Endothelial cell of umbilical vein (primary cell): ENCODE results near the gene HYAL1. TPM values are rescaled to one million over a fixed set of nuclear protein-coding genes. Genes with fewer than 3 reads are reported as not detected.

Experiments used
- BruUV-seq: library from RNA; stranded (reverse); fragments of 400-500 nt; replicated peaks from 2 replicates; lab custom pipeline; 2021; lab: Mats Ljungman, UMichigan
- CTCF ChIA-PET: fragments of 300-600, 350-600 bp; sonication (Branson Sonifier 250); formaldehyde crosslinking; loops from one replicate; lab custom pipeline; 2021; ENCODE audit warnings: antibody characterized with exemption, inconsistent platforms; lab: Charles Lee
- POLR2A ChIA-PET: fragments of 300-600, 350-600 bp; sonication (Branson Sonifier 250); formaldehyde crosslinking; loops from one replicate; lab custom pipeline; 2021; ENCODE audit warnings: antibody characterized with exemption, inconsistent platforms; lab: Charles Lee
- DNase-seq: peaks from one replicate; pipeline ENCODE4 v3.0.0-alpha.2; 2011; ENCODE audit warnings: low read depth, low spot score
- FAIRE-seq: peaks from 2 replicates; lab custom pipeline; 2011; peaks lifted over from hg19 to GRCh38; lab: Jason Lieb, UNC
- H2AFZ ChIP-seq: 2 replicates; pipeline ENCODE4 v1.6.0; 2012; ENCODE audit warnings: low read depth, low read length, control low read depth, inconsistent platforms
- H3K27ac ChIP-seq: 2 replicates; pipeline ENCODE4 v1.5.1; 2011; ENCODE audit warnings: low read depth, mild to moderate bottlenecking, control low read depth, low read length, moderate library complexity; ENCODE audit not compliant: insufficient read depth
- H3K27me3 ChIP-seq, 2 experiments: 2 replicates each; pipeline versions ENCODE4 v1.6.0 to v1.6.1; 2011; ENCODE audit warnings: low read length in 2 of 2, mixed read lengths in 1 of 2; ENCODE audit not compliant: control insufficient read depth in 2 of 2, insufficient read depth in 2 of 2
- H3K36me3 ChIP-seq, 2 experiments: 2 replicates in 1 of 2; 3 replicates in 1 of 2; pipeline ENCODE4 v1.5.1; 2011; ENCODE audit warnings: low read length in 2 of 2, mild to moderate bottlenecking in 1 of 2, moderate library complexity in 1 of 2; ENCODE audit not compliant: control insufficient read depth in 2 of 2, insufficient read depth in 2 of 2; ENCODE audit errors: extremely low read depth in 1 of 2
- H3K4me1 ChIP-seq: 3 replicates; pipeline ENCODE4 v1.5.1; 2011; ENCODE audit warnings: mild to moderate bottlenecking, low read length; ENCODE audit not compliant: control insufficient read depth, insufficient read depth; ENCODE audit errors: extremely low read depth
- H3K4me2 ChIP-seq: 2 replicates; pipeline ENCODE4 v1.6.1; 2011; ENCODE audit warnings: low read length, control low read depth, mixed read lengths; ENCODE audit not compliant: insufficient read depth
- H3K4me3 ChIP-seq, 3 experiments: fragments of 200-600 bp in 1 of 3; sonication (generic), shearing (Covaris generic) in 1 of 3; replicated peaks in 1 of 3; 2 replicates each; pipeline ENCODE4 v1.5.1; 2011 to 2016; ENCODE audit warnings: control low read depth in 3 of 3, low read length in 3 of 3, mild to moderate bottlenecking in 2 of 3, inconsistent platforms in 1 of 3, low read depth in 1 of 3, moderate library complexity in 1 of 3; ENCODE audit not compliant: insufficient read depth in 1 of 3
- H3K79me2 ChIP-seq: 2 replicates; pipeline ENCODE4 v1.6.0; 2012; ENCODE audit warnings: low read length, inconsistent platforms; ENCODE audit not compliant: control insufficient read depth, insufficient read depth
- H3K9ac ChIP-seq: replicated peaks from 2 replicates; pipeline ENCODE3; 2011; ENCODE audit warnings: low read length, control low read depth; ENCODE audit not compliant: insufficient read depth; ENCODE audit errors: extremely low read depth
- H3K9me1 ChIP-seq: replicated peaks from 3 replicates; pipeline ENCODE4 v1.6.0; 2011; ENCODE audit warnings: mild to moderate bottlenecking, low read length; ENCODE audit not compliant: control insufficient read depth, insufficient read depth; ENCODE audit errors: extremely low read depth
- H3K9me3 ChIP-seq: replicated peaks from 2 replicates; pipeline ENCODE4 v1.5.1; 2012; ENCODE audit warnings: low read length, inconsistent platforms; ENCODE audit not compliant: control insufficient read depth, insufficient read depth
- H4K20me1 ChIP-seq: replicated peaks from 2 replicates; pipeline ENCODE3; 2011; ENCODE audit warnings: mild to moderate bottlenecking, low read length; ENCODE audit not compliant: control insufficient read depth, insufficient read depth; ENCODE audit errors: extremely low read depth
- EZH2 ChIP-seq: IDR thresholded peaks from 2 replicates; pipeline ENCODE4 v1.6.1; 2012; ENCODE audit warnings: borderline replicate concordance, low read depth, mild to moderate bottlenecking, moderate library complexity, low read length, inconsistent platforms; ENCODE audit not compliant: severe bottlenecking
- GATA2 ChIP-seq: IDR thresholded peaks from 2 replicates; pipeline ENCODE4 v1.7.0; 2011; ENCODE audit warnings: low read depth, mild to moderate bottlenecking, moderate library complexity, mixed read lengths, low read length; ENCODE audit not compliant: insufficient read length, insufficient read depth
- MAX ChIP-seq: IDR thresholded peaks from 2 replicates; pipeline ENCODE4 v1.6.1; 2011; ENCODE audit not compliant: insufficient read depth, insufficient read length
- MYC ChIP-seq: IDR thresholded peaks from one replicate; pipeline ENCODE4 v1.6.1; 2011; ENCODE audit warnings: mild to moderate bottlenecking, low read depth, low read length
- POLR2A ChIP-seq: IDR thresholded peaks from 2 replicates; pipeline ENCODE4 v1.6.1; 2012; ENCODE audit warnings: low read depth, mild to moderate bottlenecking, control low read depth, low read length
- POLR2AphosphoS5 ChIP-seq: IDR thresholded peaks from 2 replicates; pipeline ENCODE4 v1.6.1; 2012; ENCODE audit warnings: low read depth, mild to moderate bottlenecking, control low read depth, low read length, moderate library complexity; ENCODE audit not compliant: insufficient read depth
- dilution Hi-C: fragments of 300-500 bp; cut with MboI; formaldehyde crosslinking; loops from one replicate; pipeline ENCODE4 v1.15.0; 2019; ENCODE audit warnings: low sequenced_read_pairs; ENCODE audit not compliant: extremely low pct_ligation_motif_present
- intact Hi-C: fragments of 100-400 bp; cut with micrococcal nuclease; formaldehyde crosslinking; loops from one replicate; pipeline ENCODE4 v1.10.0; 2022
- polyA plus RNA-seq, 4 experiments: library from polyadenylated mRNA; depleted of rRNA in 3 of 4; stranded (reverse) in 3 of 4; unstranded in 1 of 4; fragments of >200 nt; gene quantifications; 2 replicates each; pipeline versions ENCODE4 v1.2.1 to v1.2.3, GENCODE V29; 2011 to 2012; ENCODE audit warnings: missing spikeins in 1 of 4
- total RNA-seq: library from RNA; stranded (reverse); gene quantifications from 2 replicates; pipeline ENCODE4 v1.2.3, GENCODE V29; 2021

Gene HYAL1
- total and polyA plus RNA-seq, 2 donors (not counting 3 experiments of a cell fraction or from before 2014, with no cell fraction given) = 2.2 to 3.3 TPM

GRCh38 chr3:50295553-50296431, 7.6 kb downstream of the HYAL1 start:
- Histone ChIP-seq H4K20me1 (no peaks in the 10 kb centered on the region), H3K4me2 (no peak overlapping the region), H3K4me3 (no peak overlapping the region), H3K9me1 (no peaks in the 10 kb centered on the region), H3K79me2 (peaks cover 13% of the 10 kb centered on the region), H2AFZ (no peak overlapping the region), H3K4me1 (peaks cover 31% of the 10 kb centered on the region), H3K9me3 (no peaks in the 10 kb centered on the region), H3K9ac (no peak overlapping the region), H3K27ac (no peak overlapping the region), H3K27me3 (no peaks in the 10 kb centered on the region), H3K36me3 (no peaks in the 10 kb centered on the region)
- dilution Hi-C loops = no loop called here
- POLR2A ChIA-PET = no interaction called here
- no TSS peak for BruUV-seq
- intact Hi-C loops = no loop called here
- CTCF ChIA-PET = no interaction called here
- FAIRE-seq (no peak), DNase-seq (no peak)
- TF ChIP-seq MAX (no peak), EZH2 (no peak)

GRCh38 chr3:50294492-50295403, 8.6 kb downstream of the HYAL1 start:
- TF ChIP-seq EZH2 (no peak), MYC (no peak), GATA2 (no peak), POLR2A (no peak), POLR2AphosphoS5 (no peak)

More at GRCh38 chr3:50294492-50295403, 8.6 kb downstream of the HYAL1 start:
- no peak overlapping the region for H3K4me2 ChIP-seq
- no peak overlapping the region for H2AFZ ChIP-seq
- DNase-seq = no peak
- no peak overlapping the region for H3K4me3 ChIP-seq
- no peak overlapping the region for H3K27ac ChIP-seq
- no peaks in the 10 kb centered on the region for H3K9me3 ChIP-seq
- H3K9me1 ChIP-seq = no peaks in the 10 kb centered on the region
- no peak for FAIRE-seq
- BruUV-seq = no TSS peak
- H3K9ac ChIP-seq = no peak overlapping the region
- H3K36me3 ChIP-seq = peaks cover 0 to 5% of the 10 kb centered on the region in 2 experiments
- intact Hi-C loops = no loop called here
- POLR2A ChIA-PET = no interaction called here
- CTCF ChIA-PET = no interaction called here
- no peaks in the 10 kb centered on the region for H4K20me1 ChIP-seq
- peaks cover 24% of the 10 kb centered on the region for H3K79me2 ChIP-seq
- H3K4me1 ChIP-seq = peaks cover 23% of the 10 kb centered on the region
- no peaks in the 10 kb centered on the region for H3K27me3 ChIP-seq
- dilution Hi-C loops = no loop called here
